ENCODE results near the gene TERT. TPM values are rescaled to one million over a fixed set of nuclear protein-coding genes. Genes with fewer than 3 reads are reported as not detected.
A peak's percentile ranks its signal among the peaks of the same experiment; 100 is the strongest.
"Not testable (repeated sequence)": the region's sequence is repeated elsewhere in the genome, so short reads cannot be mapped to it uniquely, and the experiment has no call there.

The TERT gene
- total and polyA plus RNA-seq, 8 donors = 0.09 to 0.35 (median 0.14) TPM

GRCh38 chr5:1276930-1277329 lies 17.9 kb downstream of the TERT start:
- H3K9me3 ChIP-seq = peaks cover 0 to 29% of the 10 kb centered on the region in 2 donors
- no peak overlapping the region for H3K27ac ChIP-seq
- H3K36me3 ChIP-seq = no peaks in the 10 kb centered on the region
- no peak overlapping the region for H3K4me3 ChIP-seq
- no peaks in the 10 kb centered on the region for H3K4me1 ChIP-seq
- no peak for TF ChIP-seq CTCF (IDR thresholded peaks at IDR 0.05)
- no peak for ATAC-seq
- intact Hi-C loops (cut with DNase I) = no loop called here
- DNase-seq = peak in 1 of 4 donors; percentile 75
- H3K27me3 ChIP-seq = no peaks in the 10 kb centered on the region

GRCh38 chr5:1275397-1276391 lies 19.2 kb downstream of the TERT start:
- DNase-seq = peak in 1 of 4 donors; percentile 32
- H3K36me3 ChIP-seq; ATAC-seq; H3K4me1 ChIP-seq; intact Hi-C loops (cut with DNase I); H3K4me3 ChIP-seq; H3K27ac ChIP-seq; H3K27me3 ChIP-seq: not testable (repeated sequence)
- peaks cover 0 to 29% of the 10 kb centered on the region in 2 donors for H3K9me3 ChIP-seq

GRCh38 chr5:1274471-1274870 lies 20.4 kb downstream of the TERT start:
- no peak for ATAC-seq
- Histone ChIP-seq H3K9me3 (peaks cover 0 to 24% of the 10 kb centered on the region in 2 donors), H3K27ac (no peak overlapping the region), H3K4me1 (no peaks in the 10 kb centered on the region), H3K27me3 (no peaks in the 10 kb centered on the region), H3K36me3 (no peaks in the 10 kb centered on the region), H3K4me3 (no peak overlapping the region)
- no peak for TF ChIP-seq CTCF (IDR thresholded peaks at IDR 0.05)
- intact Hi-C loops (cut with DNase I) = no loop called here
- peak in 1 of 4 donors; percentile 63 for DNase-seq

GRCh38 chr5:1273745-1274144 lies 21.1 kb downstream of the TERT start:
- no peak for TF ChIP-seq CTCF (IDR thresholded peaks at IDR 0.05)
- no peak overlapping the region for H3K27ac ChIP-seq
- DNase-seq (peak in 1 of 4 donors; percentile 25), ATAC-seq (no peak)
- no peaks in the 10 kb centered on the region for H3K36me3 ChIP-seq
- no peaks in the 10 kb centered on the region for H3K4me1 ChIP-seq
- intact Hi-C loops (cut with DNase I) = no loop called here
- peaks cover 0 to 16% of the 10 kb centered on the region in 2 donors for H3K9me3 ChIP-seq
- H3K27me3 ChIP-seq = no peaks in the 10 kb centered on the region
- no peak overlapping the region for H3K4me3 ChIP-seq

- H3K4me3 ChIP-seq = no peak overlapping the region
- TF ChIP-seq CTCF (IDR thresholded peaks at IDR 0.05) = no peak
- H3K4me1 ChIP-seq = no peaks in the 10 kb centered on the region
- H3K27ac ChIP-seq = no peak overlapping the region
- no peak for DNase-seq
- H3K36me3 ChIP-seq = no peaks in the 10 kb centered on the region
- no peaks in the 10 kb centered on the region for H3K27me3 ChIP-seq
- peaks cover 0 to 6% of the 10 kb centered on the region in 2 donors for H3K9me3 ChIP-seq
- ATAC-seq = no peak
- intact Hi-C loops (cut with DNase I) = no loop called here
These were observed 22.7 kb downstream of the TERT start for GRCh38 chr5:1272201-1272600.

All from left lung (tissue), 10 donors.